CD4-positive, alpha-beta T cell (primary cell): ENCODE data around the gene DEF6. TPM values are rescaled to one million over a fixed set of nuclear protein-coding genes. Genes with fewer than 3 reads are reported as not detected.
"Not testable (repeated sequence)": the region's sequence is repeated elsewhere in the genome, so short reads cannot be mapped to it uniquely, and the experiment has no call there.

ENCODE experiments used
- ATAC-seq: fragments of 200-7000 bp; cut with Tn5 transposase; one replicate; pipeline ENCODE4 v1.10.0; 2022; ENCODE audit warnings: mild to moderate bottlenecking; ENCODE audit not compliant: poor library complexity
- CTCF ChIA-PET: fragments of 350-600 bp; sonication (Branson Sonifier 250); formaldehyde crosslinking; loops from one replicate; lab custom pipeline; 2021; ENCODE audit warnings: antibody characterized with exemption, inconsistent platforms; lab: Charles Lee
- POLR2A ChIA-PET: fragments of 350-600 bp; sonication (Branson Sonifier 250); formaldehyde crosslinking; loops from one replicate; lab custom pipeline; 2021; ENCODE audit warnings: antibody characterized with exemption, inconsistent platforms; lab: Charles Lee
- DNase-seq, 14 experiments: peaks; one replicate each; pipeline ENCODE4 v3.0.0-alpha.2; 2013 to 2020; ENCODE audit warnings: mixed read lengths in 2 of 14
- H3K27ac ChIP-seq, 2 donors: one replicate each; pipeline versions ENCODE4 v1.5.1 to v1.7.0; 2013; ENCODE audit warnings: low read length in 2 of 2, low read depth in 1 of 2, mild to moderate bottlenecking in 1 of 2
- H3K27me3 ChIP-seq, 2 experiments: 1 replicate in 1 of 2; 2 replicates in 1 of 2; pipeline versions ENCODE4 v1.6.1 to v1.7.0; 2013; ENCODE audit warnings: low read length in 2 of 2, control low read depth in 1 of 2, mild to moderate bottlenecking in 1 of 2, moderate library complexity in 1 of 2; ENCODE audit not compliant: insufficient read depth in 2 of 2, control insufficient read depth in 1 of 2
- H3K36me3 ChIP-seq: one replicate; pipeline ENCODE4 v1.6.1; 2013; ENCODE audit warnings: low read length, control low read depth; ENCODE audit not compliant: insufficient read depth
- H3K4me1 ChIP-seq: one replicate; pipeline ENCODE4 v1.6.1; 2013; ENCODE audit warnings: low read length, control low read depth; ENCODE audit not compliant: insufficient read depth
- H3K4me3 ChIP-seq: one replicate; pipeline ENCODE4 v1.5.1; 2013; ENCODE audit warnings: mild to moderate bottlenecking, low read length, moderate library complexity
- H3K9me3 ChIP-seq, 2 experiments: 1 replicate in 1 of 2; 2 replicates in 1 of 2; pipeline versions ENCODE4 v1.6.1 to v1.7.0; 2013; ENCODE audit warnings: low read length in 2 of 2, mild to moderate bottlenecking in 2 of 2, control low read depth in 1 of 2, moderate library complexity in 1 of 2; ENCODE audit not compliant: control insufficient read depth in 1 of 2, insufficient read depth in 1 of 2
- H3K27ac Mint-ChIP-seq: one replicate; pipeline ENCODE4 v1.8.0; 2020; ENCODE audit warnings: mixed read lengths
- H3K27me3 Mint-ChIP-seq: one replicate; pipeline ENCODE4 v1.8.0; 2021; ENCODE audit warnings: mixed read lengths
- H3K36me3 Mint-ChIP-seq: one replicate; pipeline ENCODE4 v1.8.0; 2021; ENCODE audit warnings: low read depth, mixed read lengths
- H3K4me1 Mint-ChIP-seq: one replicate; pipeline ENCODE4 v1.8.0; 2021; ENCODE audit warnings: low read depth, mixed read lengths
- H3K4me3 Mint-ChIP-seq: one replicate; pipeline ENCODE4 v1.8.0; 2020; ENCODE audit warnings: mild to moderate bottlenecking, mixed read lengths
- H3K9me3 Mint-ChIP-seq: one replicate; pipeline ENCODE4 v1.8.0; 2020; ENCODE audit warnings: mixed read lengths
- intact Hi-C, 2 experiments: fragments of 100-400 bp; cut with DNase I in 1 of 2; cut with micrococcal nuclease in 1 of 2; formaldehyde crosslinking; loops; one replicate each; pipeline versions ENCODE4 v1.15.1 to v1.9.0; 2023 to 2025; cut with DNase I, micrococcal nuclease
- total RNA-seq, 174 experiments: library from RNA in 2 of 174; stranded (reverse) in 2 of 174; gene quantifications; one replicate each; pipeline ENCODE4 v1.2.3 and lab custom pipeline; 2021 to 2026
- TF ChIP-seq, protein P1 (sequence below): fragments of 200-600 bp; IDR thresholded peaks from one replicate; pipeline ENCODE4 v1.8.0; 2022; ENCODE audit warnings: antibody characterized with exemption, mild to moderate bottlenecking

DEF6 gene
- total RNA-seq, 2 experiments from 2014 or later = 209 to 212 TPM

GRCh38 chr6:35304299-35304698 is 6.7 kb downstream of the DEF6 start:
- H3K4me1 ChIP-seq = peaks cover 94% of the 10 kb centered on the region
- ATAC-seq = no peak
- peaks cover 37% of the 10 kb centered on the region for H3K36me3 ChIP-seq
- DNase-seq = no peak
- H3K4me1 Mint-ChIP-seq = peaks cover 83% of the 10 kb centered on the region
- intact Hi-C loops = no loop called here
- H3K9me3 ChIP-seq = no peaks in the 10 kb centered on the region
- H3K27me3 Mint-ChIP-seq = no peaks in the 10 kb centered on the region
- TF ChIP-seq, protein P1, sequence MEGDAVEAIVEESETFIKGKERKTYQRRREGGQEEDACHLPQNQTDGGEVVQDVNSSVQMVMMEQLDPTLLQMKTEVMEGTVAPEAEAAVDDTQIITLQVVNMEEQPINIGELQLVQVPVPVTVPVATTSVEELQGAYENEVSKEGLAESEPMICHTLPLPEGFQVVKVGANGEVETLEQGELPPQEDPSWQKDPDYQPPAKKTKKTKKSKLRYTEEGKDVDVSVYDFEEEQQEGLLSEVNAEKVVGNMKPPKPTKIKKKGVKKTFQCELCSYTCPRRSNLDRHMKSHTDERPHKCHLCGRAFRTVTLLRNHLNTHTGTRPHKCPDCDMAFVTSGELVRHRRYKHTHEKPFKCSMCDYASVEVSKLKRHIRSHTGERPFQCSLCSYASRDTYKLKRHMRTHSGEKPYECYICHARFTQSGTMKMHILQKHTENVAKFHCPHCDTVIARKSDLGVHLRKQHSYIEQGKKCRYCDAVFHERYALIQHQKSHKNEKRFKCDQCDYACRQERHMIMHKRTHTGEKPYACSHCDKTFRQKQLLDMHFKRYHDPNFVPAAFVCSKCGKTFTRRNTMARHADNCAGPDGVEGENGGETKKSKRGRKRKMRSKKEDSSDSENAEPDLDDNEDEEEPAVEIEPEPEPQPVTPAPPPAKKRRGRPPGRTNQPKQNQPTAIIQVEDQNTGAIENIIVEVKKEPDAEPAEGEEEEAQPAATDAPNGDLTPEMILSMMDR = no peak
- H3K27ac Mint-ChIP-seq = peak overlapping the region; percentile 96
- H3K36me3 Mint-ChIP-seq = peaks cover 76% of the 10 kb centered on the region
- ChIA-PET POLR2A (interaction anchor here (0.7 to 2.2 kb wide), 5 partner anchors 11 to 423 kb away, joined by 3 to 6 read pairs (median 5); partner anchors contain the start of genes FKBP5 and RPL10A), CTCF (interaction anchor here (0.9 to 1.6 kb wide), 5 partner anchors 8 to 163 kb away, joined by 3 to 5 read pairs (median 3); no protein-coding TSS in a partner anchor)
- no peaks in the 10 kb centered on the region for H3K27me3 ChIP-seq
- H3K9me3 Mint-ChIP-seq = no peaks in the 10 kb centered on the region
- H3K4me3 Mint-ChIP-seq = peak overlapping the region; percentile 87
- peak overlapping the region; percentile 88 to 91 for H3K27ac ChIP-seq
- peak overlapping the region; percentile 67 for H3K4me3 ChIP-seq

- Histone ChIP-seq H3K4me3 (peak overlapping the region; percentile 11), H3K36me3 (peaks cover 44% of the 10 kb centered on the region), H3K4me1 (peaks cover 94% of the 10 kb centered on the region), H3K27me3 (no peaks in the 10 kb centered on the region), H3K9me3 (no peaks in the 10 kb centered on the region), H3K27ac (peak overlapping the region; percentile 88 to 91)
- POLR2A ChIA-PET = interaction anchor here (0.6 to 1.6 kb wide), 6 partner anchors 10 to 979 kb away, joined by 3 to 6 read pairs (median 4); partner anchors contain the start of gene FKBP5
- peaks cover 76% of the 10 kb centered on the region for H3K36me3 Mint-ChIP-seq
- H3K4me3 Mint-ChIP-seq = peak overlapping the region; percentile 55
- DNase-seq (peak in 7 of 14 experiments; percentile 7 to 70 (median 52)), ATAC-seq (no peak)
- no peaks in the 10 kb centered on the region for H3K9me3 Mint-ChIP-seq
- peak overlapping the region; percentile 96 for H3K27ac Mint-ChIP-seq
- TF ChIP-seq, protein P1 = peak; percentile 29
- H3K4me1 Mint-ChIP-seq = peaks cover 83% of the 10 kb centered on the region
- CTCF ChIA-PET = interaction anchor here (0.6 to 1.4 kb wide), 6 partner anchors 12 to 162 kb away, joined by 3 to 5 read pairs (median 4); no protein-coding TSS in a partner anchor
- intact Hi-C loops = no loop called here
- no peaks in the 10 kb centered on the region for H3K27me3 Mint-ChIP-seq
Observed at GRCh38 chr6:35305117-35305516, 7.5 kb downstream of the DEF6 start.

DNA sequence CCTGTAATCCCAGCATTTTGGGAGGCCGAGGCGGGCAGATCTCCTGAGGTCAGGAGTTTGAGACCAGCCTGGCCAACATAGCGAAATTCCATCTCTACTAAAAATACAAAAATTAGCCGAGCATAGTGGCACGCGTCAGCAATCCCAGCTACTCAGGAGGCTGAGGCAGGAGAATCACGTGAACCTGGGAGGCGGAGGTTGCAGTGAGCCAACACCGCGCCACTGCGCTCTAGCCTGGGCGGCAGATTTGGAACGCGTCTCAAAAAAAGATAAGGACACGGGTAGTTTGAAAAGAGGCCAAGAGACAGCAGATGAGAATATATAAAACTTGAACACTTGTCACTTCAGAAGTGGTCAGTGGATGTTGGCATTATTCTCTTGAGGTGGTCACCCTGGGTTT is 9.5 kb downstream of the DEF6 start:
- peaks cover 54% of the 10 kb centered on the region for H3K36me3 ChIP-seq
- H3K27me3 Mint-ChIP-seq, H3K27ac ChIP-seq, intact Hi-C loops, H3K4me3 ChIP-seq, H3K27me3 ChIP-seq, ATAC-seq, H3K9me3 ChIP-seq, CTCF ChIA-PET, DNase-seq, H3K9me3 Mint-ChIP-seq: not testable (repeated sequence)
- peaks cover 83% of the 10 kb centered on the region for H3K4me1 Mint-ChIP-seq
- POLR2A ChIA-PET = interaction anchor here (0.8 to 1.3 kb wide), 2 partner anchors 18 to 21 kb away, joined by 3 to 5 read pairs; no protein-coding TSS in a partner anchor
- H3K36me3 Mint-ChIP-seq = peaks cover 85% of the 10 kb centered on the region
- H3K4me1 ChIP-seq = peaks cover 94% of the 10 kb centered on the region
- peak overlapping the region; percentile 99 for H3K27ac Mint-ChIP-seq
- peak overlapping the region; percentile 8 for H3K4me3 Mint-ChIP-seq

DNA sequence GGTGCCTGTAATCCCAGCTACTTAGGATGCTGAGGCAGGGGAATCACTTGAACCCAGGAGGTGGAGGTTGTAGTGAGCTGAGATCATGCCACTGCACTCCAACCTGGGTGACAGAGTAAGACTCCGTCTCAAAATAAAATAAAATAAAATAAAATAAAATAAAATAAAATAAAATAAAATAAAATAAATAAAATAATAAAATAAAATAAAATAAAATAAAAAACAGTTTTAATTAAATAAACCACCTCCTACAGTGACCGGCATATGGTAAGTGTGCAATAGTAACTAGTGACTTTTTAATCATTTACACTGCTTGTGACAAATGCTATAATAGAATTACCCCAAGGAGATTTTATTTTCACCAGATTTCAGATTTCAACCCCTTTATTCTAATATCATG is 10.9 kb downstream of the DEF6 start:
- H3K27me3 ChIP-seq, H3K9me3 ChIP-seq, DNase-seq, H3K9me3 Mint-ChIP-seq, intact Hi-C loops, H3K27me3 Mint-ChIP-seq, ATAC-seq, H3K4me3 ChIP-seq: not testable (repeated sequence)
- H3K4me1 Mint-ChIP-seq = peaks cover 83% of the 10 kb centered on the region
- Histone ChIP-seq H3K36me3 (peaks cover 67% of the 10 kb centered on the region), H3K27ac (peak overlapping the region in 1 of 2 donors; percentile 95), H3K4me1 (peaks cover 91% of the 10 kb centered on the region)
- ChIA-PET CTCF (interaction anchor here (1.8 kb wide), 1 partner anchor 12 kb away, joined by 5 read pairs; no protein-coding TSS in a partner anchor), POLR2A (interaction anchor here (2.6 to 9.4 kb wide), 3 partner anchors 8 to 11 kb away, joined by 12 to 74 read pairs (median 21); partner anchors contain the start of gene DEF6)
- H3K27ac Mint-ChIP-seq = peak overlapping the region; percentile 99
- peaks cover 86% of the 10 kb centered on the region for H3K36me3 Mint-ChIP-seq
- peak overlapping the region; percentile 84 for H3K4me3 Mint-ChIP-seq
